ENCODE measurements around the gene ANKRD11.
"Not testable (repeated sequence)": the region's sequence is repeated elsewhere in the genome, so short reads cannot be mapped to it uniquely, and the experiment has no call there.

ANKRD11 gene

DNA sequence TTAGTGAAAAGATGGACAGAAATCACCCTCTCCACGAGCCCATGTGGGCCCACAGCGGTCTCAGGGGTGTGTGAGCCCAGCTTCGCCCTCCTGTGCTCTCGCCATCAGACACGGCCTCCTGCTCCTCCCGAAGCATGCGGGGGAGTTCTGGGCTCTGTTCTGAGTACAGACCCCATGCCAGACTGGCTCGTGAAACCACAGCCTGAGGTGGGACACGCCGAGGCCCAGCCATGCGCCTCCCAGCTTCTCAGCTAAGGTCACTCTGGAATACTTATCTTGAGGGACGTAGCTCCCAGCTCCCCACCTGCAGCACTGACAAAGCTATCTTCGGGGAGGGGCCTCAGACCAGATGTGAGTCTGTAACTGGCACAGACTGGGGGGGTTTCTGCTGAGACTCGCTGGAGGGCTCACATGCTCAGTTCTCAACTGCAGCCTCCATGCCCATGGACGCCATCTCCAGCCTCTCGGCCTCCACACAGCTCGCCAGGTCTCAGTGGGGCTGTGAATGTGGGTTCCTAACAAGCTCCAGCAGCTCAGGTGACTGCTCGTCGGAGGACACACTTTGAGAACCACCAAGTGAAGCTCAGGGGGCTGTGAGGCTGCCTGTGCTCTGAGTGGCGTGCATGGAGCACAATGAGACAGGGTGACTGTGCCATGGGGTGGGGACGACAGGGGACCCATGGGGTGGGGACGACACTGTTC lies 177.6 kb downstream of the ANKRD11 start:
- TF ChIP-seq, protein P1, sequence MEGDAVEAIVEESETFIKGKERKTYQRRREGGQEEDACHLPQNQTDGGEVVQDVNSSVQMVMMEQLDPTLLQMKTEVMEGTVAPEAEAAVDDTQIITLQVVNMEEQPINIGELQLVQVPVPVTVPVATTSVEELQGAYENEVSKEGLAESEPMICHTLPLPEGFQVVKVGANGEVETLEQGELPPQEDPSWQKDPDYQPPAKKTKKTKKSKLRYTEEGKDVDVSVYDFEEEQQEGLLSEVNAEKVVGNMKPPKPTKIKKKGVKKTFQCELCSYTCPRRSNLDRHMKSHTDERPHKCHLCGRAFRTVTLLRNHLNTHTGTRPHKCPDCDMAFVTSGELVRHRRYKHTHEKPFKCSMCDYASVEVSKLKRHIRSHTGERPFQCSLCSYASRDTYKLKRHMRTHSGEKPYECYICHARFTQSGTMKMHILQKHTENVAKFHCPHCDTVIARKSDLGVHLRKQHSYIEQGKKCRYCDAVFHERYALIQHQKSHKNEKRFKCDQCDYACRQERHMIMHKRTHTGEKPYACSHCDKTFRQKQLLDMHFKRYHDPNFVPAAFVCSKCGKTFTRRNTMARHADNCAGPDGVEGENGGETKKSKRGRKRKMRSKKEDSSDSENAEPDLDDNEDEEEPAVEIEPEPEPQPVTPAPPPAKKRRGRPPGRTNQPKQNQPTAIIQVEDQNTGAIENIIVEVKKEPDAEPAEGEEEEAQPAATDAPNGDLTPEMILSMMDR (IDR thresholded peaks at IDR 0.05; ENCODE audit: control extremely low read depth, extremely low read depth, low read depth, missing control alignments): no peak
- ChIA-PET POLR2A (interaction anchor here (0.6 kb wide), 1 partner anchor 1542 kb away, joined by 9 read pairs; no protein-coding TSS in a partner anchor), CTCF (interaction anchor here (1.2 to 1.3 kb wide), 2 partner anchors 23 to 196 kb away, joined by 5 to 6 read pairs; no protein-coding TSS in a partner anchor)
- DNase-seq (ENCODE audit: extremely low spot score): no peak

DNA sequence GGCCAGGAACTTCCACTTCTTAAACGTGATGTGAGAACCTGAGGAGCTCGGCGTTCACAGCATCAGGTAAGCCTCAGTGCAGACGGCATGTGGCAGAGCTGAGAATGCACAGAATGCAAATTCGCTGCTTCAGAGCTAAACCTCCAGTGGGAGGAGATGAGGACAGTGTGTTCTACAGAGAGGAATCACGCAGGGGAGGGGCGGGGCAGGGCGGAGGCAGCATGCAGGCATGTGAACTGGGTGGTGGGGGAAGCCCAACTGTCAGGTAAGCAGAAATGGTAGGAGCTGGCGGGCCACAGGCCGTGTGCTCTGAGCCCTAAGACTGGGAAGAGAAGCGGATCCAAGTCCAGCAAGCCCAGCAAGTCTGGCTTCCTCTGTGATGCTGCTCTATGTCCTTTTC lies 178.2 kb downstream of the ANKRD11 start:
- CTCF ChIA-PET: no interaction called here

DNA sequence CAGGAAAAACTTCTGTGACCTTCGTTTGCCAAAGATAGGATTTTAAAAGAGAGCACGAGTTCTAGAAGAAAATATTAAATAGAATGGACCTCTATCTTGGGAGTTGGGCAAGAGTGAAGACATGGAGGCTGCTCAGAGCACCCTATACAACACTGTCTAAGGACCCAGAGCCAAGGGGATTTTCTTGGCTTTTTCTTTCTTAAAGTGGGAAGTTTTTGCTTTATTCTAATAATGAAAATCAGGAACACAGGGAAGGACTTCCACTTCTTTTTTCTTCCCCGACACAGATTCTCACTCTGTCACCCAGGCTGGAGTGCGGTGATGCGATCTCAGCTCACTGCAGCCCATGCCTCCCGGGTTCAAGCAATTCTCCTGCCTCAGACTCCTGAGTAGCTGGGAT lies 178.7 kb downstream of the ANKRD11 start:
- ChIA-PET CTCF (no interaction called here), POLR2A (no interaction called here)
- TF ChIP-seq, protein P1 (IDR thresholded peaks at IDR 0.05; ENCODE audit: control extremely low read depth, extremely low read depth, low read depth, missing control alignments): no peak
- DNase-seq (ENCODE audit: extremely low spot score): no peak

More for the DNA sequence above, 178.2 kb downstream of the ANKRD11 start:
- TF ChIP-seq, protein P1 (IDR thresholded peaks at IDR 0.05; ENCODE audit: control extremely low read depth, extremely low read depth, low read depth, missing control alignments): no peak
- POLR2A ChIA-PET: no interaction called here
- no peak for DNase-seq (ENCODE audit: extremely low spot score)

DNA sequence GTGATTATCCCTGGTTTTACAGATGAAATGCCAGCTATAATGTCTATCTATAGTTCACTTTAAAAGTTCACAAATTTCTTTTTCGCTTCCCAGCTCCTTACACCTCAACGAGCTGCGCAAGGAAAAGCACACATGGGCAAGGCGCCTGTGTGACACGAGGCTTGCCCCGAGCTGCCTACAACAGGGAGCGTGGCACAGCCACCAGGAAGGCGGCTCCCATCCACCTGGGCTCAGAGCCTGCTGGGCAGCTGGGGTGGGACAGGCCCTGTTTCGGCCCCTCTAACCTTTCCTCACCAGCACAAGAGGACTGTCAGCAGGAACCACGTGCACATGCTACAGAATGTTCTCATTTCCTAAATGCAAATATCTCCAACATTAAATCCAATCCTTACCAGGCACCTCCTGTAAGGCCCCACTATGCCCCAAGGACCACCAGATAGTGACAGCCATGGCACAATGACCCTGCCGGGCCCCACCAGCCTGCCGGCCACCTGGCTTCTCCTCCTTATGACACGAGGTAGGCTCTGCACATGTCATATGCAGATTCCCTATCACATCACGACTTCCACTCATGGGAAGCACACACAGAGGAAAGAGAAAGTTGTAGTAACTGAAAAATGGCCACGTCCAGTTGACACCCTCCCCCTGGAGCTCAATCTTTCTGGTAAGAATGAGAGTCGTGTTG lies 180.8 kb downstream of the ANKRD11 start:
- no peak for DNase-seq (ENCODE audit: extremely low spot score)
- TF ChIP-seq, protein P1 (IDR thresholded peaks at IDR 0.05; ENCODE audit: control extremely low read depth, extremely low read depth, low read depth, missing control alignments): no peak
- ChIA-PET CTCF (interaction anchor here (1.0 to 3.2 kb wide), 4 partner anchors 15 to 236 kb away, joined by 3 to 12 read pairs (median 3); no protein-coding TSS in a partner anchor), POLR2A (no interaction called here)

DNA sequence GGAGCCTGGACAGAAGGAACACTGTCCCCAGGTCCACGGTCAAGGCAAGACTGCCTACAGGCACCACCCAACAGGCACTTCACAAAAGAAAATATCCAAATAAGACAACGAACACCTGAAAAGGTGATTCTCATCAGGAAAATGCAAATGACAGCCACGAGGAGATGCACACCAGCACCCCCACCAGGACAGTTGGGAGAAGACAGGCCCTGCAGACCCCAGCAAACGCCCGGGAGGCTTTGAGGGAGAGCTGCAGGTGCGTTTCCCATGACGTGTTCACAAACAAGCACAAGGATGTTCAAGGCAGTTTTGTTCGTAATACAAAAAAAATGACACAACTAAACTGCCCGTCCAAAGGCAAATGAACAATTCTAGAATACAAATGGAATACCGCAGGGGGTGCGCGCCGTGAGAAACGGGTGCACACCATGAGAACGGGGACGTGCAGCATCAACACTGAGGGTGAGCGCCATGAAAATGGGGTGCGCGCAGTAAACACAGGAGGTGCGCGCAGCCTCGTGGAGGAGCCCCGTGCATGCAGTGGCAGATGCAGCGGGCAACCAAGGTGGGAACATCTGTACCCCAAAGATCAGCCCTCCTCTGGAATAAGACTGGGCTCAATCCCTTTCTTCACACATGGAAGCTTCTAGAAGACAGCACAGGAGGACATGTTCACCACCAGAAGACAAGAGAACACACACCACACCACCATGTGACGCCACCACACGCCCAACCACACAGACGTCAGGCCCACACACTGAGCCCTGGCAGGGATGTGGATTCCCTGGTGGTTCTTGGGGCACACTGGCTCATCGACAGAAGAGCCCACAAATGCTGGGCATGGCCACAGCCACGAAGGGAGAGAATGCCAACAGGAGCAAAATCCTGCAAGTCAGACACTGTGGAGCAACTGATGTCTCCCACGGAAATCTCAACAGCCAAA lies 181.7 kb downstream of the ANKRD11 start:
- no peak for DNase-seq (ENCODE audit: extremely low spot score)
- CTCF ChIA-PET: interaction anchor here (1.0 to 3.2 kb wide), 5 partner anchors 16 to 237 kb away, joined by 3 to 12 read pairs (median 3); no protein-coding TSS in a partner anchor
- TF ChIP-seq, protein P1 (IDR thresholded peaks at IDR 0.05; ENCODE audit: control extremely low read depth, extremely low read depth, low read depth, missing control alignments): no peak
- POLR2A ChIA-PET: no interaction called here

DNA sequence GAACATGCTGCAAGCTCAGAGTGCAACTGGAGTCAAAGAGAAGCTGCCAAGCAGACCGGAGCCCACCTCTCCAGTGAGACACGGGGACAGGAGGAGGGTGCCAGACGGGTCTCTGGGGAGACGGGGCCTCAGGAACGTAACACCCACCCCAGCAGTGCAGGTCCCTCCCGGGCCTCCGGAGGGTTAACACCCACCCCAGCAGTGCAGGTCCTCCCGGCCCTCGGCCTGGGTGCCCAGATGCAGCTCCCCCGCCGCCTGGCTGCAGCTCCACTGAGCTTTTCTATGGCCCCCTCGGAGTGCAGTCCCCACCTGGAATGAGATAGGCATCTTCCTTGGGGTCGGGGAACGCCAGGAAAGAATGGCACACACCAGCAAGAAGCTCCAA lies 182.9 kb downstream of the ANKRD11 start:
- CTCF ChIA-PET: interaction anchor here (0.8 to 1.5 kb wide), 3 partner anchors 14 to 19 kb away, joined by 3 to 6 read pairs (median 3); no protein-coding TSS in a partner anchor
- POLR2A ChIA-PET: no interaction called here
- no peak for DNase-seq (ENCODE audit: extremely low spot score)
- TF ChIP-seq, protein P1 (IDR thresholded peaks at IDR 0.05; ENCODE audit: control extremely low read depth, extremely low read depth, low read depth, missing control alignments): no peak

DNA sequence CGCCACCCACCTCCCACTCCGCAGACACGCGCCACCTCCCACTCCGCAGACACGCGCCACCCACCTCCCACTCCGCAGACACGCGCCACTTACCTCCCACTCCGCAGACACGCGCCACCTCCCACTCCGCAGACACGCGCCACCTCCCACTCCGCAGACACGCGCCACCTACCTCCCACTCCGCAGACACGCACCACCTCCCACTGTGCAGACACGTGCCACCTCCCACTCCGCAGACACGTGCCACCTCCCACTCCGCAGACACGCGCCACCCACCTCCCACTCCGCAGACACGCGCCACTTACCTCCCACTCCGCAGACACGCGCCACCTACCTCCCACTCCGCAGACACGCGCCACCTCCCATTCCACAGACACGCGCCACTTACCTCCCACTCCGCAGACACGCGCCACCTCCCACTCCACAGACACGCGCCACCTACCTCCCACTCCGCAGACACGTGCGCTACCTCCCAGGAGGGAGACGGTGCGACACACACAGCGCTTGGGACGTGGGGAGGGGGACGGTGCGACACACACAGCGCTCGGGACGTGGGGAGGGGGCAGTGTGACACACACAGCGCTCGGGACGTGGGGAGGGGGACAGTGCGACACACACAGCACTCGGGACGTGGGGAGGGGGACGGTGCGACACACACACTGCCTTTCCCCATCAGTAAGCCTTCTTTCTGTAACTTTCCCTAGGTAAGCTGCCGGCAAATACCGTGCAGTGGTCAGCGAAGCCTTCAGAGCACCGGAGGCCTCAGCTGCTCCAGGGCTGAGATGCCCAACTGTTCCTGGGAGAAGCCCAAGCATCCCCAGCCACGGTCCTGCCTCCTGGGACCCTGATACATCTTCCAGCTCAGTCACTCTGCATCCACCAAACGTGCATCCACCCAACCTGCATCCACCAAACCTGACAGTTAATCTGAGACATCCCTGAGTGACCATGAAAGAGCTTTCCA lies 183.6 kb downstream of the ANKRD11 start:
- POLR2A ChIA-PET; DNase-seq (ENCODE audit: extremely low spot score): not testable (repeated sequence)
- CTCF ChIA-PET: interaction anchor here (0.8 to 1.1 kb wide), 2 partner anchors 13 to 18 kb away, joined by 3 to 6 read pairs; no protein-coding TSS in a partner anchor
